Right cardiac atrium (tissue), 5 donors: ENCODE measurements around the gene CYP11A1. TPM values are rescaled to one million over a fixed set of nuclear protein-coding genes. Genes with fewer than 3 reads are reported as not detected.

ENCODE experiments used
- ATAC-seq, 2 donors: fragments of 200-7000 bp; cut with Tn5 transposase; one replicate each; pipeline versions ENCODE4 v1.8.0 to v1.9.1; 2020; ENCODE audit warnings: moderate library complexity in 2 of 2, mild to moderate bottlenecking in 1 of 2
- DNase-seq, 3 donors: peaks; one replicate each; pipeline ENCODE4 v3.0.0-alpha.2; 2020
- H3K27ac ChIP-seq: one replicate; pipeline ENCODE4 v1.5.1; 2013; ENCODE audit warnings: mild to moderate bottlenecking, low read length, control low read depth, moderate library complexity
- H3K27me3 ChIP-seq: one replicate; pipeline ENCODE4 v1.6.1; 2013; ENCODE audit not compliant: control insufficient read depth, insufficient read depth
- H3K4me1 ChIP-seq: one replicate; pipeline ENCODE4 v1.6.1; 2013; ENCODE audit warnings: low read length; ENCODE audit not compliant: control insufficient read depth, insufficient read depth
- H3K4me3 ChIP-seq: one replicate; pipeline ENCODE4 v1.5.1; 2013; ENCODE audit warnings: low read length, control low read depth
- H3K9me3 ChIP-seq: one replicate; pipeline ENCODE4 v1.6.1; 2013; ENCODE audit warnings: low read length; ENCODE audit not compliant: control insufficient read depth
- WGBS: extraction: QIAGEN DNeasy Blood & Tissue Kit; methylation state at CpG from one replicate; pipeline ENCODE4 v1.1.7; 2013; 5-methylcytosine and 5-hydroxymethylcytosine counted together
- intact Hi-C, 4 donors: fragments of 100-400 bp; cut with DNase I; formaldehyde crosslinking; loops; one replicate each; pipeline versions ENCODE4 v1.11.0 to v1.14.0; 2022 to 2023
- polyA plus RNA-seq: library from polyadenylated mRNA; stranded (reverse); fragments of 200-250 nt; gene quantifications from one replicate; pipeline ENCODE4 v1.2.3, GENCODE V29; 2013
- total RNA-seq, 4 donors: library from RNA; stranded (reverse); fragmentation: NEBNext Ultra II Directional; extraction: Animal tissue kit (Norgen Biotek cat#: 25700); gene quantifications; one replicate each; pipeline ENCODE4 v1.2.1, GENCODE V29; 2021
- donor health status: healthy with polysubstance abuse.
- donor health status: DM: no; HTN: yes; CAD: no.
- donor health status: DM: no; HTN: no; CAD: no.
- donor health status: DM: no; HTN: yes; CAD: no; lungs with severe emphysema.
- donor health status: DM: yes; HTN: yes; CAD: no.

CYP11A1 gene
- total and polyA plus RNA-seq, 5 donors, result 0.66 to 1.7 (median 1.1) TPM

DNA sequence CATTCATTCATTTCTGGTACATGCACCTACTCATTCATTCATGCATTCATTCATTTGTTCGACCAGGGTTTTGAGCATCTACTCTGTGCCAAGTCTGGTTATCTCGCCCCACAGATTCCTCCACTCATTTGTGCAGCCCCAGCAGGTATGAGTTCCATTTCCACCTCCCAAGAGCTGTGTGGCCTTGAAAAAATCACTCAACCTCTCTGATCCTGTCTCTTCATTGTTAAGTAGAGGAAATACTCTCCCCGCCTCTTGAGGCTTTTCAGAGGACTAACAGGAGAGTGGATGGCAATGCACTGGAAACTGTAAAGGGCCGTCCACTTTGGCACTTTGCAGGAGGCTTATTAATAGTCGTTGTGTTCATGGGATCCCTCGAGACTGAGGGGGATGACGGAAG lies 61.8 kb downstream of the CYP11A1 start:
- Histone ChIP-seq H3K4me3 (no peak overlapping the region), H3K27ac (no peak overlapping the region), H3K27me3 (no peaks in the 10 kb centered on the region), H3K4me1 (no peaks in the 10 kb centered on the region), H3K9me3 (no peaks in the 10 kb centered on the region)
- no peak for ATAC-seq
- intact Hi-C loops, result loop anchor here in 3 of 4 donors (2.0 to 5.0 kb wide), 2 partner anchors 178 to 179 kb away; no protein-coding TSS in a partner anchor
- 77% methylated on average over 7 of the region's 7 CpGs for WGBS
- DNase-seq, result no peak

DNA sequence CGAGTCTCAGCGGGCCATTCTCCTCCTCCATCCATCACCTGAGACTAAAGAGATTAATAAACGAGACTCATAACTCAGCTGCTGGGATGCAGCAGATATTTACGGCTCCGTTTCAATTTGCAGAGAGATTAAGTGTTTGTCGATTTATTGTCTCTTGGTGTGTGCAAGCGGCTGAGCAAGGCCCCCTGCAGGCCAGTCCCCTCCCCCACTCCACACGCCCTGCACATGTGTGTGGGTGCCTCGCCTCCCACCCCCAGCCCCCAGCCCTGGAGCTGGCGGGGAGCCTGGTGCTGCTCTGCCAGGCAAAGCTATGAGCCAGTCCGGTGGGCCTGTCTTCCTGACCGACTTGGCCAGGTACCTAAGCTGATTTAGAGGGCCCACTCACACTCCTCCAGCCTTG lies 63.0 kb downstream of the CYP11A1 start:
- WGBS, result 68% methylated on average over 12 of the region's 12 CpGs

DNA sequence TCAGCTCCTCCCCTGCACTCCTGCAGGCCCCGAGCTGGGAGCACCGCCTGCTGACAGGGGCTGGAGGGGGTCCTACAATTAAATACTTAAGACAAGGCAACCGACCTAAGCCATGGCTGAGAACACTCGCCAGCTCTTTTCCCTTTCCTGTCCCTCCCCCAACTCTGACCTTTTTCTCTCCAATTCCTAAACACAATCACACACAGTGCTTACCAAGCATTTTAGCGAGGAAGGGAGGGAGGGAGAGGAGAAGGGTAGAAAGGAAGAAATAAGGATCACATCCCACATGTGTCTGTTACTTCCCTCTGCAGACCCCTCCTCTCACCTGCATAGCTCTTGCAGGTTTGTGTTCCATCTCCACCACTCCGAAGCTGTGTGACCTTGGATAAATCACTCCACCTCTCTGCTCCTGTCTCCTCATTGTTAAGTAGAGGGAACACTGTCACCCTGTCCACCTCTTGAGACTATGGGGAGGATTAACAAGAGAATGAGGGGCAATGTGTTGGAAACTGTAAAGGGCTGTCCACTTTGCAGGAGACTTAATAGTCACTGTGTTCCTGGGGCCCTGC lies 63.6 kb downstream of the CYP11A1 start:
- Histone ChIP-seq H3K27ac (no peak overlapping the region), H3K4me3 (no peak overlapping the region), H3K9me3 (no peaks in the 10 kb centered on the region), H3K4me1 (no peaks in the 10 kb centered on the region), H3K27me3 (no peaks in the 10 kb centered on the region)
- intact Hi-C loops, result loop anchor here in 1 of 4 donors (2.0 kb wide), 1 partner anchor 177 kb away; no protein-coding TSS in a partner anchor
- 50% methylated on average over 6 of the region's 6 CpGs for WGBS
- ATAC-seq, result no peak
- peak in 1 of 3 donors; percentile 6 for DNase-seq

More for the DNA sequence above, 63.0 kb downstream of the CYP11A1 start:
- no peak for ATAC-seq
- H3K27ac ChIP-seq, result no peak overlapping the region
- no peaks in the 10 kb centered on the region for H3K9me3 ChIP-seq
- peak in 1 of 3 donors; percentile 43 for DNase-seq
- no peak overlapping the region for H3K4me3 ChIP-seq
- no peaks in the 10 kb centered on the region for H3K4me1 ChIP-seq
- no peaks in the 10 kb centered on the region for H3K27me3 ChIP-seq
- intact Hi-C loops, result no loop called here

DNA sequence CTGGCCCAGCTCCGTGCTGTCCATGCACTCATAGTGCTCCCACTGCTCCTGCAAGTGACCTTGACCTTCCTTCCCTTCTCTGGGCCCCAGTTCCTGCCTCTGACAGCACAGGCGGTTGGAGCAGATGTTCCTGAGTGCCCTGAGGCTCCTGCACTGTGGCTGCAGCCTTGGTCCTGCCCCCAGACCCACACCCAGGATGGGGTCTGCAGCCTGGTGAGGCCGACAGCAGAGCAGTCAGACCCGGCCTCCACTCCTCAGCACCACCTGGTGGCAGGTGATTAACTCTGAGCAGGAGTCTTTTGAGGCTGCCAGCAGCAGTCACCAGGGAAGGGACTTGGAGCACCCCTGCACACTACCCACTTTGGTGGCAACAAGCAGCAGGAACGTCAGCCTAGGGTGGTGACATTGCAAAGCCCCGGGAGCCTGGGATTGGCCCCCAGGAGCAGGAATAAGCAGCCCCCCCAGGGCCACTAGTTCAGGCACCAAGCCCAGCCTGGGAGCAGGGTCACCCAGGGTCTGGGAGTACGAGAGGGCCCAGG lies 64.6 kb downstream of the CYP11A1 start:
- H3K27ac ChIP-seq, result no peak overlapping the region
- no peaks in the 10 kb centered on the region for H3K9me3 ChIP-seq
- no peaks in the 10 kb centered on the region for H3K27me3 ChIP-seq
- DNase-seq, result peak in 2 of 3 donors; percentile 34 to 65
- 33% methylated on average over 7 of the region's 7 CpGs for WGBS
- intact Hi-C loops, result loop anchor here in 1 of 4 donors (2.0 kb wide), 1 partner anchor 176 kb away; no protein-coding TSS in a partner anchor
- H3K4me3 ChIP-seq, result no peak overlapping the region
- no peaks in the 10 kb centered on the region for H3K4me1 ChIP-seq
- ATAC-seq, result peak; percentile 29 to 48

DNA sequence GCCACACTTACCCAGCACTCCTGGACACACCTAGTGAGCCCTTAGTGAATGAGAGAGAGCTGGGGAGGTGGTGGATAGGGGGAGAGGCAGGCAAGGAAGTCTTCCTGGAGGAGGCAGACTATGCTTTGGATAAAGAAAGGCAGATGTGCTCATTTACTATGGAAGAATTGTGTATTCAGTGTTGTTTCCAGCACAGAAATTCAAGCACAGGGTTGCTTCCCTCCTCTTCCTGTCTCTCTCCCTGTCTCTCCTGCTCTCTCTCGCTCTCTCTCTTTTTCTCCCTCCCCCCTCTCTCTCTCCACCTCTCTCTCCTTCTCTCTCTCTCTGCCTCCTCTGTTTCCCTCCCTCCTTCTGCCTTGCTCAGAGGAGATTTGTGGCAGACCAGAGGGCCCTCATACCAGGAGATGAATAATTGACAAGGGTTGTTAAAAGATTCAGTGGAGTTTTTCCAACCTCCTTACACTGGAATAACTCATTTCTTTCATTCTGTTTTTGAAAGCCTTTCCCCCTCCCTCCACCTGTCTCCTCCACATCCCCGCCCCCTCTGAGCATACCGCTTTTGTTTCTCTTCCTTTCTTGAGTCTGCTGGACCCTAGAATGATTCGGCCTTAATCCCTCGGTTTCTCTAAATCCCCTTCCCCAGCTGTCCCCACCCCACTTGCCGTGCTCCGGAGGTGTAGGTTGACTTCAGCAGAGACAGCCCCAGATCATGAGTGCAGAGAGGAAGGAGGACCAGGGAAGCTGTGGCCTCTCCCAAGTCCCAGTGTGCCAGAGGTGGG lies 65.7 kb downstream of the CYP11A1 start:
- 73% methylated on average over 7 of the region's 7 CpGs for WGBS
- H3K27ac ChIP-seq, result no peak overlapping the region
- no peaks in the 10 kb centered on the region for H3K4me1 ChIP-seq
- ATAC-seq, result no peak
- peak in 1 of 3 donors; percentile 3 for DNase-seq
- no peak overlapping the region for H3K4me3 ChIP-seq
- intact Hi-C loops, result loop anchor here in 1 of 4 donors (2.0 kb wide), 1 partner anchor 175 kb away; no protein-coding TSS in a partner anchor
- H3K9me3 ChIP-seq, result no peaks in the 10 kb centered on the region
- no peaks in the 10 kb centered on the region for H3K27me3 ChIP-seq

DNA sequence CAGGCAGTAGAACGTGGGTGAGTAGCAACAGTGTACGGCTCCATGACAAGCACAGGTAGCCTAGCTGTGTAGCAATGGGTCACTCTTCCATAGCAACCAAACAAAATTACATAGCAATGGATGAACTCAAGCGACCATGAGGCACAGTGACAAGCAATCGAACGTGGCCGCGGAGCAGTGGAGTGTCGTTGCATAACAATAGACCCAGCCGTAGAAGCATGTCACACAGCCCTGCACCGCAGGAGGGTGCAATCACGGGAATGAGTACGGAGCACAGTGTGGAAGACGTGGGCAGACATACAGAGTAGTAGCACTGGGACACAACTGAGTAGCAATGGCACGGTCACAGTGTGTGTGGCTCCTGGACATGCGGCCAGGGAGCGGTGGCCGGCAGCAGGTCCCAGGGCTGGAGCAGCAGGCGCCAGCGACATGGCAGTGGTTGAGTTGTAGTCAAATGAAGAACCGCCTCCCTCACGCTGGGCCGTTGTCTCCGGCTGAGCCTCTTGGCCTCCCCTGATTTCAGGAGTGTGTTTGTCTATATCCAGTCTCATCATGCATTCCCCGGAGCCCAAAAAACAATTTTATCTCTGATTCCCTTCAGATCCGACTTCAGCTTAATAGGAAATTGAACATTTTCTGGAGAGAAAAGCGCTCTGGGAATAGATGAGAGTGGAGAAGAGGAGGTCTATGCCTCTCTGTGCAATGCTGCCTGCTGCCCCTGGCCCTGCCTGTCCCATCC lies 67.2 kb downstream of the CYP11A1 start:
- Histone ChIP-seq H3K27ac (no peak overlapping the region), H3K4me3 (no peak overlapping the region), H3K9me3 (no peaks in the 10 kb centered on the region), H3K4me1 (no peaks in the 10 kb centered on the region), H3K27me3 (no peaks in the 10 kb centered on the region)
- DNase-seq, result peak in 1 of 3 donors; percentile 19
- WGBS, result 54% methylated on average over 26 of the region's 26 CpGs
- intact Hi-C loops, result no loop called here
- ATAC-seq, result no peak

DNA sequence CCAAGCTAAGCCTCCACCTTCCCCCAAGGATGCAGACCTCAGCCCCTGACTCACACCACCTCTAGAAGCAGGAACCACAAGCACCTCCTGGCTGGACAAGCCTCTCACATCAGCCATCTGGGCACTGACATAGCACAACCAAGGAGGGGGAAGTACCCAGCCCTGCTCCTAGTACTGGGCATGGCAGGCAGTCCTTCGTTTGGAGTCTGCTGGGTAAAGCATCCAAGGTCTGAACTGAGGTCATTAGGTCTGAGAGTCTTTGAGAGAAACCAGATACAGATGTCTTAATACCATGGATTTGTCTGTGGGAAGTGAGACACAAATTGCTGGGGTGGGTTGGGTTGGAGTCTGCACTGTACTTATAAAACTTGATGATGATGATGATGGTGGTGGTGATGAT lies 69.6 kb downstream of the CYP11A1 start:
- Histone ChIP-seq H3K27me3 (no peaks in the 10 kb centered on the region), H3K9me3 (no peaks in the 10 kb centered on the region), H3K4me3 (no peak overlapping the region), H3K27ac (no peak overlapping the region), H3K4me1 (no peaks in the 10 kb centered on the region)
- ATAC-seq, result no peak
- intact Hi-C loops, result no loop called here
- DNase-seq, result peak in 1 of 3 donors; percentile 2
- WGBS, result 12% methylated on average over 1 of the region's 1 CpG

DNA sequence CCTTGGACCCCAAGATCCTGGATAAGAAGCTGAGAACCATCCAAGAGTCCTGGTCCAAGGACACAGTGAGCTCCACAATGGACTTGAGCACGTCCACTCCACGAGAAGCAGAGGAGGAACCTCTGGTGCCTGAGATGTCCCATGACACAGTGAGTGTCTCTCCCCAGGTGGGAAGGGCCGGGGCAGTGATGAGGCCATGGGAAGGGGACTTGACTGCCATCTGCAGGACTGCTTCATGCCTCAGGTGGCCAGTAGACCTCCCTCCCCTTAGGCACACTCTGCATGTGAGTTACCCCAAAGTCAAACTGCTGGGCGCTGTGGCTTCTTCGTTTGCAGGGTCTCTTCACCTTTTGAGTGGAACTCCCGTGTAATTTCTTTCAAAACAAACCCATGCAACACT lies 71.6 kb downstream of the CYP11A1 start:
- intact Hi-C loops, result no loop called here
- peak in 1 of 3 donors; percentile 13 for DNase-seq
- no peak for ATAC-seq
- Histone ChIP-seq H3K27ac (no peak overlapping the region), H3K4me3 (no peak overlapping the region), H3K27me3 (no peaks in the 10 kb centered on the region), H3K4me1 (no peaks in the 10 kb centered on the region), H3K9me3 (no peaks in the 10 kb centered on the region)
- WGBS, result 59% methylated on average over 6 of the region's 6 CpGs

DNA sequence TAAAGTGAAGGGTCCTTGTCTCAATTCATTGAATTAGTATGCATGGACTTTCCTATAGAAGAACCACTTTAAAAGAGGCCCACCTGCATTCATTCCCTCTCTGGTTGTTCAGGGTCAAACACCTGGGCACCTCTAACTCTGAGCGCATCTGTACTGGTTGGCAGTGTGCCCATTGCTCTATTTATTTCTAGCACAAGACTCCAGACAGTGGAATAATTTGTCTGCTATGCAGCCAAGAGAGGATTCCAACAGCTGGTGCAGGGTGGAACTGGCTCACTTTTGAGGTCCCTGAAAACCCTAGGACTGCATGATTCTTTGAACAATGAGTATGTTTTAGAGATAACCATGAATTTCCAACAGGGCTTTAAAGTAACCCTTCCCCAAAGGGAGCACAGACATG lies 73.4 kb downstream of the CYP11A1 start:
- Histone ChIP-seq H3K4me1 (no peaks in the 10 kb centered on the region), H3K9me3 (no peaks in the 10 kb centered on the region), H3K27me3 (no peaks in the 10 kb centered on the region), H3K4me3 (no peak overlapping the region), H3K27ac (no peak overlapping the region)
- no peak for DNase-seq
- ATAC-seq, result no peak
- WGBS, result 56% methylated on average over 1 of the region's 1 CpG
- intact Hi-C loops, result no loop called here

DNA sequence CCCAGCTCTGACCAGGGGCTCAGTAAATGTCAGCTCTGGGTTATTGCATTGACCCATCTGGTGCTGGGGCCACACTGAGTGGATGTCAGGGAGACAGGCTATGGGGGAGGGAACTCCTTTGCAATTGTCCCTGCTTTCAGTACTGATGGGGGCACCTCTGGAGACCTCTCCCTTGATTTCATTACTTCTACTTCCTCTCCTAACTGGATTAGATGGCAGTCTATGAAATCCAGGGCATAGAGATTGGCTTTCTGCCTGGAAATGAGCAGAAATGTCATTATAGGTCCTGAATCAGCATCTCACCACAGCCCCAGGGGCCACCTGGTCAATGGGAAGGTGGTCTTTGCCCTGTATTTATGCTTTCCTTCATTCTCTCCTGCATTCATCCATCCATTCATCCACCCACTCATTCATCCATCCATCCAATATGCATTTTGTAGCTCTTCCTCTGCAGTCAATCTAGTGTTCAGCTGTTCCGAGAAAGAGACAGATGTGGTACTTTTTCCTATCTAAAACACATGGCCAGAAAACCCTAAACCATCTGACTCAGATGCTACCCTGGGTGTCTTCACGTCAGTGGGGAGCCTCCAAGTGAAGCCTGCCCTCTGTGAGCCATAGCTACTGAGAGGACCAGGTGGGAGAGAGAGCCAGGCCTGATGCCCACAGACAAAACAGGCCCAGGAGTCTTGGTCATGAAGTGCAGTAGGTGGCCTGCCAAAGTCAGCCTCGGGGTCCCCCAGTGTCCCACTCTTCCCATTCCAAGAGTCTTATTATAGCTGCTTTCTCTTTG lies 74.2 kb downstream of the CYP11A1 start:
- 71% methylated on average over 3 of the region's 3 CpGs for WGBS
- no peak overlapping the region for H3K27ac ChIP-seq
- no peak for ATAC-seq
- no peaks in the 10 kb centered on the region for H3K9me3 ChIP-seq
- no peak for DNase-seq
- intact Hi-C loops, result no loop called here
- H3K27me3 ChIP-seq, result no peaks in the 10 kb centered on the region
- no peak overlapping the region for H3K4me3 ChIP-seq
- no peaks in the 10 kb centered on the region for H3K4me1 ChIP-seq
